Ovary (tissue), 3 donors: ENCODE data around the gene TMEM272.

Experiments
- CTCF ChIP-seq, 3 donors: fragments of 450-650 bp in 2 of 3; fragments of 200-600 bp in 1 of 3; IDR thresholded peaks; one replicate each; pipeline versions ENCODE4 v1.5.1 to v1.8.0; 2016 to 2022; ENCODE audit warnings: antibody characterized with exemption in 3 of 3, mild to moderate bottlenecking in 1 of 3
- EP300 ChIP-seq: sonication (generic); formaldehyde crosslinking; IDR thresholded peaks from one replicate; pipeline ENCODE4 v1.6.1; 2017; ENCODE audit warnings: antibody characterized with exemption
- POLR2A ChIP-seq: fragments of 450-650 bp; IDR thresholded peaks from one replicate; pipeline ENCODE4 v1.6.1; 2017; ENCODE audit warnings: antibody characterized with exemption, mild to moderate bottlenecking, moderate library complexity
- donor health status: DM: no; HTN: no; CAD: no.

- TF ChIP-seq CTCF (IDR thresholded peaks at IDR 0.05) (no peak), EP300 (no peak), POLR2A (no peak)
Measured at GRCh38 chr13:51834581-51835171, 10.3 kb downstream of the TMEM272 start.
